HCT116 (cell line): ENCODE data around the gene MBP. TPM values are rescaled to one million over a fixed set of nuclear protein-coding genes. Genes with fewer than 3 reads are reported as not detected.

ENCODE experiments used
- ATAC-seq: fragments of 200-7000 bp; cut with Tn5 transposase; 2 replicates; pipeline ENCODE4 v1.9.1; 2020; ENCODE audit warnings: mild to moderate bottlenecking, moderate library complexity
- BruUV-seq: library from RNA; stranded (reverse); fragments of 400-500 nt; replicated peaks from 2 replicates; lab custom pipeline; 2021; lab: Mats Ljungman, UMichigan
- CTCF ChIA-PET: fragments of 300-600 bp; sonication (Branson Sonifier 250); formaldehyde crosslinking; loops from one replicate; lab custom pipeline; 2021; ENCODE audit warnings: antibody characterized with exemption; lab: Charles Lee
- POLR2A ChIA-PET: fragments of 300-600, 350-600 bp; sonication (Branson Sonifier 250); formaldehyde crosslinking; loops from one replicate; lab custom pipeline; 2021; ENCODE audit warnings: antibody characterized with exemption; lab: Charles Lee
- RAD21 ChIA-PET, 2 experiments: fragments of 300-600 bp; sonication (Branson Sonifier 250); formaldehyde crosslinking; loops; one replicate each; lab custom pipeline; 2023; ENCODE audit warnings: low total read pairs in 2 of 2; ENCODE audit not compliant: uncharacterized antibody in 2 of 2, unreplicated experiment in 2 of 2, low non-redundant PET in 1 of 2; lab: Charles Lee
- DNase-seq: peaks from one replicate; pipeline ENCODE4 v3.0.0-alpha.2; 2010; ENCODE audit warnings: low read depth, low spot score
- H2AFZ ChIP-seq: fragments of 200-600 bp; shearing (Covaris generic), sonication (generic); 2 replicates; pipeline ENCODE4 v1.6.1; 2017; ENCODE audit warnings: low read depth, mixed run types, mixed read lengths, antibody characterized with exemption, low read length; ENCODE audit not compliant: poor library complexity, severe bottlenecking
- H3K27ac ChIP-seq: 2 replicates; pipeline ENCODE4 v1.5.1; 2012; ENCODE audit warnings: low read depth, low read length
- H3K27me3 ChIP-seq: fragments of 200-600 bp; sonication (generic); 2 replicates; pipeline ENCODE4 v1.6.1; 2016; ENCODE audit warnings: mixed run types, low read length, mixed read lengths; ENCODE audit not compliant: insufficient read depth
- H3K36me3 ChIP-seq, 2 experiments: fragments of 200-500 bp in 1 of 2; fragments of 200-600 bp in 1 of 2; sonication (Bioruptor generic) in 1 of 2; sonication (generic) in 1 of 2; 2 replicates each; pipeline versions ENCODE4 v1.5.1 to v1.6.1; 2014 to 2016; ENCODE audit warnings: low read length in 2 of 2, inconsistent platforms in 1 of 2, mixed read lengths in 1 of 2, mixed run types in 1 of 2; ENCODE audit not compliant: insufficient read depth in 2 of 2, control insufficient read depth in 1 of 2
- H3K4me1 ChIP-seq, 2 experiments: fragments of 200-600 bp in 1 of 2; sonication (generic) in 1 of 2; 2 replicates each; pipeline versions ENCODE4 v1.5.1 to v1.6.1; 2012 to 2017; ENCODE audit warnings: low read length in 2 of 2, inconsistent platforms in 1 of 2, mild to moderate bottlenecking in 1 of 2, mixed read lengths in 1 of 2, mixed run types in 1 of 2, moderate library complexity in 1 of 2; ENCODE audit not compliant: insufficient read depth in 2 of 2, control insufficient read depth in 1 of 2
- H3K4me2 ChIP-seq: fragments of 200-600 bp; sonication (generic); 2 replicates; pipeline ENCODE4 v1.6.1; 2017; ENCODE audit warnings: mixed run types, low read length, mixed read lengths
- H3K4me3 ChIP-seq, 2 experiments: fragments of 200-600 bp in 1 of 2; sonication (generic) in 1 of 2; replicated peaks in 1 of 2; 2 replicates each; pipeline ENCODE4 v1.5.1; 2011 to 2016; ENCODE audit warnings: low read length in 2 of 2, control low read depth in 1 of 2, low read depth in 1 of 2, mild to moderate bottlenecking in 1 of 2, mixed read lengths in 1 of 2, mixed run types in 1 of 2
- H3K79me2 ChIP-seq: fragments of 200-600 bp; sonication (generic); 2 replicates; pipeline ENCODE4 v1.6.1; 2017; ENCODE audit warnings: mild to moderate bottlenecking, mixed run types, low read length, moderate library complexity, mixed read lengths; ENCODE audit not compliant: insufficient read depth
- H3K9ac ChIP-seq: fragments of 200-600 bp; sonication (generic); 2 replicates; pipeline ENCODE4 v1.6.1; 2016; ENCODE audit warnings: low read length, mixed read lengths
- H3K9me2 ChIP-seq: fragments of 200-600 bp; sonication (generic), shearing (Covaris generic); 2 replicates; pipeline ENCODE4 v1.6.1; 2017; ENCODE audit warnings: mixed run types, mild to moderate bottlenecking, moderate library complexity; ENCODE audit not compliant: insufficient read depth
- H3K9me3 ChIP-seq, 2 experiments: fragments of 200-500 bp in 1 of 2; fragments of 200-600 bp in 1 of 2; sonication (Bioruptor generic) in 1 of 2; sonication (generic) in 1 of 2; 2 replicates each; pipeline ENCODE4 v1.6.1; 2014 to 2017; ENCODE audit warnings: low read length in 2 of 2, mixed read lengths in 2 of 2, inconsistent platforms in 1 of 2, low read depth in 1 of 2, mild to moderate bottlenecking in 1 of 2, mixed run types in 1 of 2, moderate library complexity in 1 of 2; ENCODE audit not compliant: control insufficient read depth in 1 of 2, insufficient read depth in 1 of 2
- H4K20me1 ChIP-seq: fragments of 200-600 bp; sonication (generic), shearing (Covaris generic); 2 replicates; pipeline ENCODE4 v1.6.1; 2017; ENCODE audit warnings: mixed run types, mild to moderate bottlenecking, moderate library complexity; ENCODE audit not compliant: insufficient read depth
- ATF3 ChIP-seq: IDR thresholded peaks from 2 replicates; pipeline ENCODE4 v1.6.1; 2012
- EGR1 ChIP-seq: IDR thresholded peaks from 2 replicates; pipeline ENCODE4 v1.6.1; 2012; ENCODE audit warnings: low read depth
- POLR2AphosphoS5 ChIP-seq: IDR thresholded peaks from 2 replicates; pipeline ENCODE4 v1.6.1; 2011; ENCODE audit warnings: mild to moderate bottlenecking, low read depth, low read length, moderate library complexity
- RAD21 ChIP-seq: IDR thresholded peaks from 2 replicates; pipeline ENCODE4 v1.6.1; 2012; ENCODE audit warnings: low read depth, mild to moderate bottlenecking
- TCF7L2 ChIP-seq: IDR thresholded peaks from 2 replicates; pipeline ENCODE4 v1.7.0; 2011; ENCODE audit warnings: borderline replicate concordance, inconsistent platforms; ENCODE audit not compliant: insufficient read depth, insufficient read length; ENCODE audit errors: extremely low read depth
- intact Hi-C: fragments of 100-400 bp; cut with micrococcal nuclease; formaldehyde crosslinking; loops from 2 replicates; pipeline ENCODE4 v1.10.0; 2022
- total RNA-seq: library from RNA; stranded (reverse); gene quantifications from one replicate; pipeline ENCODE4 v1.2.1, GENCODE V29; 2021; ENCODE audit not compliant: unreplicated experiment
- TF ChIP-seq, protein P1 (sequence below), 3 experiments: fragments of 200-600 bp in 1 of 3; sonication (generic) in 1 of 3; IDR thresholded peaks in 2 of 3; conservative IDR thresholded peaks in 1 of 3; 2 replicates each; pipeline ENCODE4 v1.5.1; 2012 to 2017; ENCODE audit warnings: low read depth in 2 of 3, low read length in 2 of 3, antibody characterized with exemption in 1 of 3, borderline replicate concordance in 1 of 3, control low read depth in 1 of 3, mild to moderate bottlenecking in 1 of 3, mixed read lengths in 1 of 3, mixed run types in 1 of 3, moderate library complexity in 1 of 3; ENCODE audit not compliant: insufficient read depth in 1 of 3

MBP gene
- total RNA-seq, 1 experiment from 2014 or later: 34.9 TPM

- Histone ChIP-seq H3K79me2 (peaks cover 32% of the 10 kb centered on the region), H3K4me3 (no peak overlapping the region), H2AFZ (no peak overlapping the region), H3K9ac (no peak overlapping the region), H3K4me1 (peaks cover 12 to 36% of the 10 kb centered on the region in 2 experiments), H3K9me2 (no peaks in the 10 kb centered on the region), H3K36me3 (0 out of 4 replicates have a peak, but pooled peaks cover 0 to 4% of the 10 kb centered on the region in 2 experiments), H3K27ac (no peak overlapping the region), H3K27me3 (no peaks in the 10 kb centered on the region), H3K9me3 (no peaks in the 10 kb centered on the region), H4K20me1 (no peaks in the 10 kb centered on the region), H3K4me2 (peak overlapping the region; percentile 3; the same call in 1 of the 2 replicates)
- ATAC-seq (no peak), DNase-seq (no peak)
- intact Hi-C loops: loop anchor here (2.0 to 10.0 kb wide), 4 partner anchors 67 to 129 kb away; no protein-coding TSS in a partner anchor
- ChIA-PET POLR2A (no interaction called here), CTCF (no interaction called here), RAD21 (no interaction called here)
- no TSS peak for BruUV-seq
- TF ChIP-seq, protein P1, sequence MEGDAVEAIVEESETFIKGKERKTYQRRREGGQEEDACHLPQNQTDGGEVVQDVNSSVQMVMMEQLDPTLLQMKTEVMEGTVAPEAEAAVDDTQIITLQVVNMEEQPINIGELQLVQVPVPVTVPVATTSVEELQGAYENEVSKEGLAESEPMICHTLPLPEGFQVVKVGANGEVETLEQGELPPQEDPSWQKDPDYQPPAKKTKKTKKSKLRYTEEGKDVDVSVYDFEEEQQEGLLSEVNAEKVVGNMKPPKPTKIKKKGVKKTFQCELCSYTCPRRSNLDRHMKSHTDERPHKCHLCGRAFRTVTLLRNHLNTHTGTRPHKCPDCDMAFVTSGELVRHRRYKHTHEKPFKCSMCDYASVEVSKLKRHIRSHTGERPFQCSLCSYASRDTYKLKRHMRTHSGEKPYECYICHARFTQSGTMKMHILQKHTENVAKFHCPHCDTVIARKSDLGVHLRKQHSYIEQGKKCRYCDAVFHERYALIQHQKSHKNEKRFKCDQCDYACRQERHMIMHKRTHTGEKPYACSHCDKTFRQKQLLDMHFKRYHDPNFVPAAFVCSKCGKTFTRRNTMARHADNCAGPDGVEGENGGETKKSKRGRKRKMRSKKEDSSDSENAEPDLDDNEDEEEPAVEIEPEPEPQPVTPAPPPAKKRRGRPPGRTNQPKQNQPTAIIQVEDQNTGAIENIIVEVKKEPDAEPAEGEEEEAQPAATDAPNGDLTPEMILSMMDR (IDR thresholded peaks at IDR 0.05 in 2 of 3, conservative IDR thresholded peaks at IDR 0.05 in 1 of 3; ENCODE audit: borderline replicate concordance in 1 of 3, insufficient read depth in 1 of 3, low read depth in 2 of 3, low read length in 2 of 3): 0 out of 6 replicates have a peak, but pooled peaks of 1 of the 3 experiments have one; percentile 5
- no peak for TF ChIP-seq ATF3
- TF ChIP-seq TCF7L2: no peak
- TF ChIP-seq POLR2AphosphoS5: no peak
- TF ChIP-seq EGR1: no peak
- peak; percentile 45 for TF ChIP-seq RAD21
These were observed 1.4 kb upstream of the MBP start for GRCh38 chr18:77133835-77134496.
